Posterior cingulate gyrus (tissue), 11 donors: ENCODE measurements around the gene PRDX5.
A peak's percentile ranks its signal among the peaks of the same experiment; 100 is the strongest.

ENCODE experiments used
- DNase-seq, 10 donors: peaks; one replicate each; pipeline versions ENCODE4 v3.0.0 to v3.0.0-alpha.2; 2020 to 2021; ENCODE audit warnings: mixed read lengths in 3 of 10
- intact Hi-C: fragments of 100-400 bp; cut with DNase I; formaldehyde crosslinking; loops from one replicate; pipeline ENCODE4 v1.15.1; 2023

The PRDX5 gene

GRCh38 chr11:64288353-64288750, 29.6 kb upstream of the PRDX5 start:
- intact Hi-C loops: no loop called here
- DNase-seq: no peak

- intact Hi-C loops: no loop called here
- DNase-seq: no peak
These were observed 28.8 kb upstream of the PRDX5 start for GRCh38 chr11:64289002-64289564.

- intact Hi-C loops: no loop called here
These were observed 27.3 kb upstream of the PRDX5 start for GRCh38 chr11:64290352-64291261.

DNA sequence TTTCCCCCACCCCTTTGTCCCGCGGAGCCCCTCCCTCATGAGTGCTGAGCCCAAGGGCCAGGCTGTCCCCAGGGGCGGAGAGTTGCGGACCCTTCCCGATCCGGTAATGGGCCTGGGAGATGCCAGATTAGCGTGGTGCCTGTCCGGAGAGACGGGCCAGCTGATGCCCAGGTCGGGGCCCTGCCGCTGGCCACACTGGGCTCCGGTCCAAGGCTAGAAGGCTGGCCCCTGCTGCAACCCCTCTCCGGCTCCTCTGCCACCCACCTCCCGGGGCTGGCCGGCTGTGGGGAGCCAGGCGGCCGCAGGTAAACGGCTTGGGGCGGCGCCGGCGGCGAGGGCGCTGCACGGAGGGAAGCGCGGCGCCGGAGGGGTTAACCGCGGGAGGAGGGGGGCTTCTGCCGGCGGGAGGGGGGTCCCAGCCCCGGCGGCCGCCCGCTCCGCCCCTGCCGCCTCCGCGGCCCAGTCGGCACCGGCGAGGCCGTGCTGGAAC, 26.6 kb upstream of the PRDX5 start, which contains the start of gene KCNK4:
Gene KCNK4, plus strand, starts transcription at position 41 of the 490 bp plus-strand sequence. CDS start 1,717 bp downstream, outside the sequence.
- no peak for DNase-seq
- intact Hi-C loops: no loop called here

More at GRCh38 chr11:64290352-64291261, 27.3 kb upstream of the PRDX5 start:
- DNase-seq: no peak

- peak in 1 of 10 donors; percentile 31 for DNase-seq
- intact Hi-C loops: no loop called here
These were observed 26.0 kb upstream of the PRDX5 start for GRCh38 chr11:64291752-64292459.

DNA sequence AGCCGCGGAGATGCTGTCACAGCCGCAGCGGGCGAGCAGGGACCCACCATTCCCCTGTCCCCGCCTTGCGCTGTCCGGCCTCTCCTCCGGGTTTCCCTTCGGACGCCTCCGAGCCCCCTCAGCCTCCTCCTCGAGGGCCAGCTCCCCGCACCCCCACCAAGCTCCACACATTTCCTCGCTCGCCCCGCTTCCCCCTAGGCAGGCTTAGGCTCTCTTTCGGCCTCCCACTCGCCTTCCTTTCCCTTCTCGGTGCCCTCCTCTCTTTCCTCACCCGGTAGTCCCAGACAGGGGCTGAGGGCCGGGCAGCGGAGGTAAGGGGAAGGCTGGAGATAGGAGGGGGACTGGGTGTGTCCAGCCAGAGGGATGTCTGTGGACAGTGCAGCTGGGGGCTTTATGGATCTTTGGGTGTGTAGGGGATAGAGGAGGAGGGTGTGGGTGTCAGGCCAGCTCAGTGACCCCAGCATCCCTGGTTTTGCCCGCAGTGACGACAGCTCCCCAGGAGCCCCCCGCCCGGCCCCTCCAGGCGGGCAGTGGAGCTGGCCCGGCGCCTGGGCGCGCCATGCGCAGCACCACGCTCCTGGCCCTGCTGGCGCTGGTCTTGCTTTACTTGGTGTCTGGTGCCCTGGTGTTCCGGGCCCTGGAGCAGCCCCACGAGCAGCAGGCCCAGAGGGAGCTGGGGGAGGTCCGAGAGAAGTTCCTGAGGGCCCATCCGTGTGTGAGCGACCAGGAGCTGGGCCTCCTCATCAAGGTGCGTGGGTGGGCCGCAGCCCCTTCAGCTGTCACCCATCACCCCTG, 25.3 kb upstream of the PRDX5 start:
- DNase-seq: no peak
- intact Hi-C loops: no loop called here

DNA sequence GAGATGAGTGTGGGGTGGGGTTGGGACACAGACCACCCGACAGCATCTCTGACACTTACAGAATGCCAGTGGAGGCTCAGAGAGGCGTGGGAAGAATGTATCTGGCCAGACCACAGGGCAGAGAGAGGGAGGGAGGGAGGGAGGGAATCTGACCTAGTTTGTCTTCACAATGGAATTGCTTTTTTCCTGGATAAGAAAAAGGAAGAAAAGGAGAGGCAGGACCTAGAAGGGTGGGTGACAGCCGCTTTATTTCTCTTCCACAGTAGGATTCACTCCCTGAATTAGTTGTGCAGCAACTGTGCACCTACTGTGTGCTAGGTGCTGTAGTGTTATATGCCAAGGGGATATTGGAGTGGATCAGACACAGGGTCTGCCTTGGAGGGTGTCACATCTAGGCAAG, 23.1 kb upstream of the PRDX5 start:
- intact Hi-C loops: no loop called here
- DNase-seq: no peak

DNA sequence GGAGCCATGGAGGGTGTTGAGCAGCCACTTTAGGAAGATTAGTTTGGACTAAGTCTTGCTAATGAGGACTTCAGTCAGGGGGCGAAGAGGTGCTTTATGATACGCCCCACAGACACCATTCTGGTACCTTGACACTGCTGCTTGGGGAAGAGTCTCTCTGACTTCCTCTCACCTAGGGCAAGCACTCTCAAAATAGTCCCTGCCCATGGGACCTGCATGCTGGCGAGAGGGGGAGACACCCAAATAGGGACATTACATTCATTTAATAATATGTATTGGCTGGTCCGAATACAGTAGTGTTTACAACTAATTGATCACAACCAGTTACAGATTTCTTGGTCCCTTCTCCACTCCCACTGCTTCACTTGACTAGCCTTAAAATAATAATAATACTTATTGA, 22.2 kb upstream of the PRDX5 start:
- intact Hi-C loops: no loop called here
- DNase-seq: no peak

GRCh38 chr11:64296236-64296635, 21.7 kb upstream of the PRDX5 start:
- intact Hi-C loops: no loop called here
- DNase-seq: no peak

DNA sequence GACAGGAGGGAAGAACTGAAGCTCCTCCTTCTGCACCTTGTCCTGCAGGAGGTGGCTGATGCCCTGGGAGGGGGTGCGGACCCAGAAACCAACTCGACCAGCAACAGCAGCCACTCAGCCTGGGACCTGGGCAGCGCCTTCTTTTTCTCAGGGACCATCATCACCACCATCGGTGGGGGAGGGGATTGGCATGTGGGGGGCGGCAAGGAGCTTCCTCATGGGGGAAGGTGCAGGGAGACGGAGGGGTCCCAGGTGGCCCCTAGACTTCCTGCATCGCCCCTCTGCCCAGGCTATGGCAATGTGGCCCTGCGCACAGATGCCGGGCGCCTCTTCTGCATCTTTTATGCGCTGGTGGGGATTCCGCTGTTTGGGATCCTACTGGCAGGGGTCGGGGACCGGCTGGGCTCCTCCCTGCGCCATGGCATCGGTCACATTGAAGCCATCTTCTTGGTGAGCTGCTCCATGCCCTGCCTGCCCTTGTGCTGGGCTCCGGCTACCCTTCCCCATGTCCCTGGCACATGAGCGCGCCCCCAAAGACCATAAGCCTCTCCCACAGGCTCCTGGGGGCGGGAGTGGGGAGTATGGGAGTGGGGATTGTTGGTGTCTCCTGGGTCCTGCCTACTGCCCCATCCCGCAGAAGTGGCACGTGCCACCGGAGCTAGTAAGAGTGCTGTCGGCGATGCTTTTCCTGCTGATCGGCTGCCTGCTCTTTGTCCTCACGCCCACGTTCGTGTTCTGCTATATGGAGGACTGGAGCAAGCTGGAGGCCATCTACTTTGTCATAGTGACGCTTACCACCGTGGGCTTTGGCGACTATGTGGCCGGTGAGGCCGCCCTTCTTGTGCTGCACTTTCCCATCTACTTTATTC, 20.9 kb upstream of the PRDX5 start:
- DNase-seq: no peak
- intact Hi-C loops: no loop called here

GRCh38 chr11:64297699-64298358, 20.1 kb upstream of the PRDX5 start:
- intact Hi-C loops: no loop called here

GRCh38 chr11:64298966-64299846, 18.7 kb upstream of the PRDX5 start:
- intact Hi-C loops: no loop called here
- DNase-seq: peak in 9 of 10 donors; percentile 60 to 95 (median 76)

More at GRCh38 chr11:64297699-64298358, 20.1 kb upstream of the PRDX5 start:
- DNase-seq: no peak

- DNase-seq: no peak
- intact Hi-C loops: loop anchor here (2.0 to 5.0 kb wide), 2 partner anchors 29 to 48 kb away; partner anchors contain the start of gene PLCB3
These were observed 17.9 kb upstream of the PRDX5 start, which contains the start of gene CATSPERZ for GRCh38 chr11:64299847-64300648. Gene CATSPERZ, plus strand, starts transcription at chr11:64300358. Its CDS starts 53 bp downstream, at chr11:64300411.

DNA sequence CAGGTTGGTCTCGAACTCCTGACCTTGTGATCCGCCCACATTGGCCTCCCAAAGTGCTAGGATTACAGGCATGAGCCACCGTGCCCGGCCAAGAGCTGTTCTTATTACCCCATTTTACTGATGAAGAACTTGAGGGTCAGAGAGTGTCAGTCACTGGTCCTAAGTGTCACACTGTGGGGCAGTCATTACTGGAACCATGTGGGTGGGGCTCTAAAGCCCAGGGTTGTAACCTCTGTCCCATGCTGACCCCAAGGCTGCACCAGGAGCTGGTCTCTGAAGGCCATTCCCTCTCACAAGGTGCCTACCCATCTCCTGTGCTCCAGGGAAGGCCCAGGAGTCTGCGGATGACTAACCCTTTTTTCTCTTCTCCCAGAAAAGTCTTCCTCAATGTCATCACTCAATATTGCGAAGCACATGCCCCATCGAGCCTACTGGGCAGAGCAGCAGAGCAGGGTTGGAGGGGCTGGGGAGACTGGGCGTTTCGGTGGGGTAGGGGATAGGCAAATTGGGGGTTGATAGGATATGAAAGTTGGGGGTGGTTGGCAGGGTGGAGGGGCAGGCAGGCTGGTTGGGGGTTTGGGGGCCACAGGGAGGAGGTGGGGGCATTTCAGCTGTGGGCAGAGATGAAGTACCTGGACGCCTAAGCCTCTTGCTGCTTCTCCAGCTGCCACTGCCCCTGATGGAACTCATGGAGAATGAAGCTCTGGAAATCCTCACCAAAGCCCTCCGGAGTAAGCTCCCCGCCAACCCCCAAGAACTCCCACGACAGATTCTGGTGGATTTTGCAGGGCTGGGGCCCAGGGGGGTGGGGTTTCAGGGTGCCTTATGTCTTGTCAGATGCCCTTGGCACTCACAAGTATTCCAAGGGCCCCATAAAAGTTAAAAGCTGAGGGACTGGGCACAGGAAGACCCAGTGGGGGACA, 14.6 kb upstream of the PRDX5 start:
- DNase-seq: no peak
- intact Hi-C loops: loop anchor here (5.0 kb wide), 1 partner anchor 51 kb away; the partner anchor contains the start of gene PLCB3

GRCh38 chr11:64304032-64304315, 13.9 kb upstream of the PRDX5 start:
- intact Hi-C loops: loop anchor here (5.0 kb wide), 1 partner anchor 52 kb away; the partner anchor contains the start of gene PLCB3
- DNase-seq: no peak
